GM12878 (cell line): ENCODE results near the gene CA10. TPM values are rescaled to one million over a fixed set of nuclear protein-coding genes. Genes with fewer than 3 reads are reported as not detected.

Source experiments
- ATAC-seq: fragments of 200-7000 bp; cut with Tn5 transposase; 3 replicates; pipeline ENCODE4 v1.9.1; 2020; ENCODE audit warnings: mild to moderate bottlenecking, moderate library complexity
- BruUV-seq: library from RNA; stranded (reverse); fragments of 400-500 nt; replicated peaks from 2 replicates; lab custom pipeline; 2021; lab: Mats Ljungman, UMichigan
- CTCF ChIA-PET: fragments of 300-600 bp; sonication (Branson Sonifier 250); formaldehyde crosslinking; extraction: SDS; loops from one replicate; lab custom pipeline; 2021; ENCODE audit warnings: inconsistent platforms; lab: Yijun Ruan, JAX
- POLR2A ChIA-PET: fragments of 350-600 bp; formaldehyde crosslinking; extraction: SDS; loops from one replicate; lab custom pipeline; 2021; ENCODE audit warnings: inconsistent platforms; lab: Charles Lee
- RAD21 ChIA-PET: fragments of 300-600 bp; sonication (Branson Sonifier 250); formaldehyde crosslinking; loops from one replicate; lab custom pipeline; 2023; ENCODE audit warnings: antibody characterized with exemption; ENCODE audit not compliant: unreplicated experiment; lab: Charles Lee
- SMC1A ChIA-PET: fragments of 300-600 bp; sonication (Branson Sonifier 250); formaldehyde crosslinking; loops from one replicate; lab custom pipeline; 2023; ENCODE audit not compliant: unreplicated experiment, uncharacterized antibody; lab: Charles Lee
- DNase-seq: peaks from one replicate; pipeline ENCODE4 v3.0.0-alpha.2; 2011; ENCODE audit warnings: low read depth, low spot score
- FAIRE-seq: peaks from 3 replicates; lab custom pipeline; 2011; peaks lifted over from hg19 to GRCh38; lab: Jason Lieb, UNC
- H2AFZ ChIP-seq: 2 replicates; pipeline ENCODE4 v1.6.0; 2011; ENCODE audit warnings: low read depth, low read length, control low read depth; ENCODE audit not compliant: control insufficient read depth
- H3K27ac ChIP-seq: 2 replicates; pipeline ENCODE4 v1.5.1; 2011; ENCODE audit warnings: control low read depth; ENCODE audit not compliant: control insufficient read depth, insufficient read depth
- H3K27me3 ChIP-seq, 2 experiments: replicated peaks in 1 of 2; 2 replicates each; pipeline versions ENCODE4 v1.6.0 to v1.6.1; 2011; ENCODE audit warnings: low read length in 1 of 2; ENCODE audit not compliant: control insufficient read depth in 2 of 2, insufficient read depth in 2 of 2
- H3K36me3 ChIP-seq, 2 experiments: 2 replicates each; pipeline ENCODE4 v1.5.1; 2011; ENCODE audit warnings: low read length in 1 of 2; ENCODE audit not compliant: control insufficient read depth in 2 of 2, insufficient read depth in 2 of 2
- H3K4me1 ChIP-seq: 2 replicates; pipeline ENCODE4 v1.6.1; 2011; ENCODE audit warnings: mild to moderate bottlenecking, low read length, moderate library complexity, mixed read lengths; ENCODE audit not compliant: control insufficient read depth, insufficient read depth
- H3K4me2 ChIP-seq: 2 replicates; pipeline ENCODE4 v1.6.0; 2011; ENCODE audit warnings: control low read depth; ENCODE audit not compliant: control insufficient read depth, insufficient read depth
- H3K4me3 ChIP-seq: fragments of 200-600 bp; sonication (generic); 2 replicates; pipeline ENCODE4 v1.5.1; 2016
- H3K79me2 ChIP-seq: 2 replicates; pipeline ENCODE4 v1.6.0; 2011; ENCODE audit warnings: low read length; ENCODE audit not compliant: control insufficient read depth, insufficient read depth
- H3K9ac ChIP-seq: 2 replicates; pipeline ENCODE4 v1.8.0; 2011; ENCODE audit warnings: low read length, control low read depth, mixed read lengths; ENCODE audit not compliant: control insufficient read depth, insufficient read depth
- H3K9me3 ChIP-seq: replicated peaks from 3 replicates; pipeline ENCODE4 v1.5.1; 2011; ENCODE audit warnings: mild to moderate bottlenecking, low read length; ENCODE audit not compliant: control insufficient read depth, insufficient read depth
- H4K20me1 ChIP-seq: 2 replicates; pipeline ENCODE4 v1.6.0; 2011; ENCODE audit not compliant: control insufficient read depth, insufficient read depth
- CBX3 ChIP-seq: fragments of 200-600 bp; sonication (generic); IDR thresholded peaks from 2 replicates; pipeline ENCODE4 v1.6.1; 2016; ENCODE audit warnings: low read depth, borderline replicate concordance
- FOXM1 ChIP-seq: IDR thresholded peaks from 2 replicates; pipeline ENCODE4 v1.6.1; 2012; ENCODE audit warnings: low read depth, mild to moderate bottlenecking, inconsistent platforms, low read length, moderate library complexity
- HDGF ChIP-seq: fragments of 450-650 bp; IDR thresholded peaks from 2 replicates; pipeline ENCODE4 v1.6.1; 2016; ENCODE audit warnings: antibody characterized with exemption
- JUND ChIP-seq: IDR thresholded peaks from 2 replicates; pipeline ENCODE4 v1.6.1; 2012; ENCODE audit warnings: low read depth, mild to moderate bottlenecking, low read length, improper control_type of control experiment, moderate library complexity
- MYC ChIP-seq: IDR thresholded peaks from 2 replicates; pipeline ENCODE4 v1.6.1; 2011; ENCODE audit warnings: mild to moderate bottlenecking, low read length, moderate library complexity, inconsistent platforms; ENCODE audit not compliant: insufficient read depth, insufficient replicate concordance, insufficient read length, severe bottlenecking
- NR2C1 ChIP-seq: fragments of 450-650 bp; IDR thresholded peaks from 2 replicates; pipeline ENCODE4 v1.6.1; 2017; ENCODE audit warnings: antibody characterized with exemption, mild to moderate bottlenecking, moderate library complexity
- PAX5 ChIP-seq: IDR thresholded peaks from 2 replicates; pipeline ENCODE4 v1.6.1; 2011; ENCODE audit warnings: low read depth, low read length, borderline replicate concordance
- POU2F2 ChIP-seq: IDR thresholded peaks from 3 replicates; pipeline ENCODE4 v1.6.1; 2011; ENCODE audit warnings: low read depth, mild to moderate bottlenecking, low read length, borderline replicate concordance
- SREBF1 ChIP-seq: IDR thresholded peaks from 2 replicates; pipeline ENCODE4 v1.6.1; 2012; ENCODE audit warnings: mild to moderate bottlenecking, low read length
- SUPT20H ChIP-seq: IDR thresholded peaks from 2 replicates; pipeline ENCODE4 v1.6.1; 2011; ENCODE audit warnings: low read depth, mild to moderate bottlenecking, low read length, moderate library complexity, borderline replicate concordance; ENCODE audit not compliant: control insufficient read depth
- ZNF384 ChIP-seq: IDR thresholded peaks from 2 replicates; pipeline ENCODE4 v1.6.1; 2012; ENCODE audit warnings: low read depth, mild to moderate bottlenecking, low read length, improper control_type of control experiment, borderline replicate concordance
- WGBS: methylation state at CpG from one replicate; pipeline ENCODE4 v1.1.6; 2016; ENCODE audit warnings: low lambda C conversion rate; ENCODE audit not compliant: insufficient replicate concordance, insufficient coverage; ENCODE audit errors: missing lambda C conversion rate; 5-methylcytosine and 5-hydroxymethylcytosine counted together
- in situ Hi-C: fragments of 300-500 bp; cut with MboI; formaldehyde crosslinking; loops from 9 replicates; pipeline ENCODE4 v1.14.3; 2018; ENCODE audit warnings: mixed read lengths
- intact Hi-C: fragments of 100-400 bp; cut with micrococcal nuclease; formaldehyde crosslinking; loops from one replicate; pipeline ENCODE4 v1.14.2; 2022; ENCODE audit not compliant: unreplicated experiment
- polyA plus RNA-seq, 11 experiments: library from polyadenylated mRNA; depleted of rRNA in 4 of 11; unstranded in 6 of 11; stranded (reverse) in 5 of 11; fragments of >200 nt; fragmentation: Nextera tagmentation in 4 of 11; fragmentation: Illumina TruSeq in 1 of 11; extraction: Ambion mirVana in 4 of 11; extraction: Trizol in 1 of 11; gene quantifications; 1 replicate in 1 of 11; 2 replicates in 10 of 11; pipeline versions ENCODE4 v1.2.1 to v1.2.3, GENCODE V29; 2011 to 2016; ENCODE audit warnings: inconsistent platforms in 2 of 11, missing spikeins in 2 of 11, low read depth in 1 of 11
- total RNA-seq, 4 experiments: library from RNA; depleted of rRNA in 3 of 4; stranded (reverse); fragments of >200 nt in 3 of 4; fragmentation: Illumina TruSeq in 1 of 4; extraction: Trizol in 1 of 4; gene quantifications; 2 replicates each; pipeline versions ENCODE4 v1.2.1 to v1.2.3, GENCODE V29; 2013 to 2021

CA10 gene
- total and polyA plus RNA-seq, 10 of the 15 experiments (the other 5 are each of a cell fraction or from before 2014, with no cell fraction given), result not detected

DNA sequence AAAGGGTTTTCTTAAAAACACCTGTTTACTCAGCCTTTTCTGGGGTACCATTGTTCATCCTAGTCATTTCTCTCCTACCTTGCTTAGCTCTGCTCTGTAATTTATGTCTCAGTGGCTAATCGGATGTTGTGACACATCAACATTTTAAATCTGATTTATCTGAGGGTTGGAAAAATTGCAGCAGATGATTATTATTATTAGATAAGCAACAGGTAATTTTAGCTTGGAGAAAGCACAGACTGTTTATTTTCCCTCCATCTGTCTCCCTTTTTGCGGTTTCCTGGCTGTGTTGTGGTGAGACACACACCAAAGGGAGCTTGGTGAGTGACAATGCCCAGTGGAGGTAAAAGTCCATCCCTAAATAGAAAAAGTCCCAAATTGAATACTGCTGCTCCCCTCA is 508.3 kb downstream of the CA10 start:
- Histone ChIP-seq H3K9ac (no peak overlapping the region), H3K4me3 (no peak overlapping the region), H3K79me2 (no peaks in the 10 kb centered on the region), H3K4me1 (no peaks in the 10 kb centered on the region), H2AFZ (no peak overlapping the region), H3K27me3 (no peaks in the 10 kb centered on the region), H3K36me3 (no peaks in the 10 kb centered on the region), H3K27ac (no peak overlapping the region), H3K9me3 (no peaks in the 10 kb centered on the region), H3K4me2 (no peak overlapping the region), H4K20me1 (no peaks in the 10 kb centered on the region)
- no peak for FAIRE-seq
- TF ChIP-seq CBX3 (no peak), JUND (no peak), SUPT20H (no peak), NR2C1 (no peak), PAX5 (no peak), POU2F2 (no peak), MYC (no peak), FOXM1 (no peak), ZNF384 (no peak), SREBF1 (no peak), HDGF (no peak)
- SMC1A ChIA-PET, result no interaction called here
- no TSS peak for BruUV-seq
- no peak for ATAC-seq
- no peak for DNase-seq
- intact Hi-C loops (no loop called here), in situ Hi-C loops (no loop called here)
- 36% methylated on average over 2 of the region's 2 CpGs for WGBS
- CTCF ChIA-PET, result interaction anchor here (1.4 kb wide), 1 partner anchor 10 kb away, joined by 3 read pairs; no protein-coding TSS in a partner anchor
- POLR2A ChIA-PET, result no interaction called here
- RAD21 ChIA-PET, result no interaction called here
